ENCODE results near the gene CHRM5.

CHRM5 gene

DNA sequence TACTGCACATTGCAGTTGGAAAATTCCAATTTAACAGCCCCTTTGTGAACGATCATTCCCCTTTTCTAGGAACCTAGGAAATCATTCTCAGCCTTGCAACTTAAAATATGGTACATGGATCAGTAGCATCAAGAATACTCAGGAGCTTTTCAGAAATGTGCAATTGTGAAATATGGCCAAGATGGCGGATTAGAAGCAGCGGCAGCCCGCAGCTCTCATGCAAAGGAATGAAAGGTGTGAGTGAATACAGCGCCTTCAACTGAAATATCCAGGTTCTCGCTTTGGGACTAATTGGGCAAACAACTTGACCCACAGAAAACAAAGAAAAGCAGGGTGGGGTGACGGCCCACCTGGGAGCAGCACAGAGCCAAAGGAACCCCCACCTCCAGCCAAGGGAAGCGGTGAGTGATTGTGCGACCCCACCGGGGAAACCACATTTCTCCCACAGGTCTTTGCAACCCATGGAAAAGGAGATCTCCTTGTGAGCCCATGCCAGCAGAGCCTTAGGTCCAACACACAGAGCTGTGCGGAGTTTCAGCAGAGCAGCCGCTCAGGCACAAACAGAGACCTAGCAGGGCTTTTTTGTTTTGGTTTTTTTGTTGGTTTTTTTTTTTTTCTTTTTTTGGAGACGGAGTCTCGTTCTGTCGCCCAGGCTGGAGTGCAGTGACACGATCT, 78.3 kb downstream of the CHRM5 start:
- TF ChIP-seq, protein P1, sequence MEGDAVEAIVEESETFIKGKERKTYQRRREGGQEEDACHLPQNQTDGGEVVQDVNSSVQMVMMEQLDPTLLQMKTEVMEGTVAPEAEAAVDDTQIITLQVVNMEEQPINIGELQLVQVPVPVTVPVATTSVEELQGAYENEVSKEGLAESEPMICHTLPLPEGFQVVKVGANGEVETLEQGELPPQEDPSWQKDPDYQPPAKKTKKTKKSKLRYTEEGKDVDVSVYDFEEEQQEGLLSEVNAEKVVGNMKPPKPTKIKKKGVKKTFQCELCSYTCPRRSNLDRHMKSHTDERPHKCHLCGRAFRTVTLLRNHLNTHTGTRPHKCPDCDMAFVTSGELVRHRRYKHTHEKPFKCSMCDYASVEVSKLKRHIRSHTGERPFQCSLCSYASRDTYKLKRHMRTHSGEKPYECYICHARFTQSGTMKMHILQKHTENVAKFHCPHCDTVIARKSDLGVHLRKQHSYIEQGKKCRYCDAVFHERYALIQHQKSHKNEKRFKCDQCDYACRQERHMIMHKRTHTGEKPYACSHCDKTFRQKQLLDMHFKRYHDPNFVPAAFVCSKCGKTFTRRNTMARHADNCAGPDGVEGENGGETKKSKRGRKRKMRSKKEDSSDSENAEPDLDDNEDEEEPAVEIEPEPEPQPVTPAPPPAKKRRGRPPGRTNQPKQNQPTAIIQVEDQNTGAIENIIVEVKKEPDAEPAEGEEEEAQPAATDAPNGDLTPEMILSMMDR (IDR thresholded peaks at IDR 0.05): no peak

DNA sequence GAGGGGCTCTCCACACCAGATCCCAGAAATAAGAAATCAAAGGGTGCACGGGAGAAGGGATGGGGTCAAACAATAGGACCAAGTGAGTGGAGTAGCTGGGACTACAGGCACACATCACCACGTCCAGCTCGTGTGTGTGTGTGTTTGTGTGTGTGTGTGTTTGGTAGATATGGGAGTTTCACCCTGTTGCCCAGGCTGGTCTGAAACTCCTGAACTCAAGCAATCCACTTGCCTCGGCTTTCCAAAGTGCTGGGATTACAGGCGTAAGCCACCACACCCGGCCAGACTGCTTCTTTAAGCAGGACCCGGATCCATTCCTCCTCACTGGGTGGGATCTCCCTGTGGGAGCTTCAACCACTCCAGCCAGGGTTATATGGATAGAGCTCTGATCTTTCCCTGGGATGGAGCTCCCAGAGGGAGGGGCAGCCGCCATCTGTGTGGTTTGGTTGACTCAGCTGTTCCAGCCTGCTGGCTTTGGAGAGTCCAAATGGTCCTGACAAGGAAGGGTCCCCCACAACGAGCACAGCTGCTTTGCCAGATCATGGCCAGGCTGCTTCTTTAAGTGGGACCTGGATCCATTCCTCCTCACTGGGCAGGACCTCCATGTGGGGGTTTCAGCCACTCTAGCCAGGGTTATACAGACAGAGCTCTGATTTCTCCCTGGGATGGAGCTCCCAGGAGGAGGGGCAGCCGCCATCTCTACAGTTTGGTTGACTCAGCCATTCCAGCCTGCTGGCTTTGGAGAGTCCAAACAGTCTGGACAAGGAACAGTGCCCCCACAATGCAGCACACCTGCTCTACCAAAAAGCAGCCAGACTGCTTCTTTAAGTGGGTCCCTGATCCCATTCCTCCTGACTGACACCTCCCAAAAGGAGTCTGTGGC, 79.8 kb downstream of the CHRM5 start:
- TF ChIP-seq, protein P1 (IDR thresholded peaks at IDR 0.05): no peak

DNA sequence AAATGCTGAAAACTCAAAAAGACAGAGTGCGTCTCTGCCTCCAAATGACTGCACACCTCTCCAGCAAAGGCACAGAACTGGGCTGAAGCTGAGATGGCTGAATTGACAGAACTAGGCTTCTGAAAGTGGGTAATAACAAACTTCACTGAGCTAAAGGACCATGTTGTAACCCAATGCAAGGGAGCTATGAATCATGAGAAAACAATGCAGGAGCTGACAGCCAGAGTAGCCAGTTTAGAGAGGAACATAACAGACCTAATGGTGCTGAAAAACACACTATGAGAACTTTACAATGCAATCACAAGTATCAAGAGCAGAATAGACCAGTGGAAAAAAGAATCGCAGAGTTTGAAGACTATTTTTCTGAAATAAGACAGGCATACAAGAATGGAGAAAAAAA, 80.8 kb downstream of the CHRM5 start:
- TF ChIP-seq, protein P1 (IDR thresholded peaks at IDR 0.05): no peak

DNA sequence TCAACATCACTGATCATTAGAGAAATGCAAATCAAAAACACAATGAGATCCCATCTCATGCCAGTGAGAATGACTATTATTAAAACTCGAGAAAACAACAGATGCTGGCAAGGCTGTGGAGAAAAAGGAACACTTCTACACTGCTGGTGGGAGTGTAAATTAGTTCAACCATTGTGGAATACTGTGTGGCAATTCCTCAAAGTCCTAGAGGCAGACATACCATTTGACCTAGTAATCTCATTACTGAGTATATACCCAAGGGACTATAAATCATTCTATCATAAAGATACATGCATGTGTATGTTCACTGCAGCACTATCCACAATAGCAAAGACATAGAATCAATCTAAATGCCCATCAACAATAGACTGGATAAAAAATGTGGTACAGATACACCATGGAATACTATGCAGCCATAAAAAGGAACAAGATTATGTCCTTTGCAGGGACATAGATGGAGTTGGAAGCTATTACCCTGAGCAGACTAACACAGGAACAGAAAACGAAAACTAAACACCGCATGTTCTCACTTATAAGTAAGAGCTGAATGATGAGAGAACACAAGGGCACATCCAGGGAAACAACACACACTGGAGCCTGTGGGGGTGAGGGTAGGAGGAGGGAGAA, 85.9 kb downstream of the CHRM5 start:
- TF ChIP-seq, protein P1 (IDR thresholded peaks at IDR 0.05): no peak

DNA sequence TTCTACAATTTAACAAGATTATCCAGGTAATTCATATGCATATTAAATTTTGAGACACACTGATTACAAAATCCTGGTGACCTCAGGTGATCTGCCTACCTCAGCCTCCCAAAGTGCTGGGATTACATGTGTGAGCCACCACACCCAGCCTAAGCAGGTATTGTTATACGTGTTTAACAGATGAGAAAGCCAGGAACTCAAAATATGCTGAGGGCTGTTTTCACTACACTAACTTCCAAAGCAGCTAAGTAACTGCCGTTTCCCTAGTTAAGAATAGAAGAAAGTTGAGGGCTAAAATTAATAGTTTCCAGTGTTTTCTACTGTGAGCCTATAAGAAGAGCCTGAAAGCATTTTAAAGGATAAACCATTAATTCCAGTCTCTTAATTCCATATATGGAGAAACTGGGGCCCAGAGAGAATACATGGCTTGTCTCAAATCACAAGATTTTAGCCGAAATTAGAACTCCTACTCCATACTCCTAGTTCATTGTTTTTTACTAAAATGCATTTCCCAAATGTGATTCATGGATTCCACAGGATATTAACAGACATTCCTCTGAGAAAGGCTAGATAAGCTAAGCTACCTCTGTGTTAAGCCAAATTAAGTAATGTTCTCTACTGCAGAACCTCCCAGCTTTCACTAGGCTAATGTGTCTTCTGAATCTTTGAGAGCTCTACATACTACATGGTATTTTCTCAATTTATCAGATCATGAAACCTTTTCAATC, 87.7 kb downstream of the CHRM5 start:
- TF ChIP-seq, protein P1 (IDR thresholded peaks at IDR 0.05): no peak

DNA sequence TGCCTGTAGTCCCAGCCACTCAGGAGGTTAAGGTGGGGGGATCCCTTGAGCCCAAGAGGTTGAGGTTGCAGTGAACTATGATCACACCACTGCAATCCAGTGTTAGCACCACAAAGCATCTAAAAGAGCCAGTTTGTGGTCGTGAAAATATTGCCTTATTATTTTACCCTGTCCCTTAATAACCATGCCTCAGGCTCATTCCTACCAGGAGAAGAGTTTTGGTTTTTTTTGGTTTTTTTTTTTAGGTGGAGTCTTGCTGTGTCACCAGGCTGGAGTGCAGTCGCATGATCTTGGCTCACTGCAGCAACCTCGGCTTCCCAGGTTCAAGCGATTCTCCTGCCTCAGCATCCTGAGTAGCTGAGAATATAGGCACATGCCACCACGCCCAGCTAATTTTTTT, 88.6 kb downstream of the CHRM5 start:
- TF ChIP-seq, protein P1 (IDR thresholded peaks at IDR 0.05): no peak

DNA sequence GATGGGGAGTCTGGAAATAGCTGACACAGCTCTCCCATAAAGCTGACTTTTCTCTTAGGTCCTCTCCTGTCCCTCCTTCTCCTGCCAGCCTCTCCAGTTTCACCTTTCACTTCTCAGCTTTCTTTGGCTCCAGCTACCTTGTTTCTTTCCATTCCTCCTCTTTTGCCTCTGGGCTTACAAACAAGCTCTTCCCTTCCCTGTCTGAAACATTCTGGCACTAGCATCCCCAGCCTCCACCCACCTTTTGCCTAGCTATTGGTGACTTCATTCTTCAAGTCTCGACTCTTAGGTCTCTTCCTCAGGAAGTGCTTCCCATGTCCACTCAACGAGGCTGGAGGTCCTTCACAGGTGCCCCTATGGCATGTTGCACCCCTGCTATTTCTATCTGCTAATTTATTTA, 91.2 kb downstream of the CHRM5 start:
- TF ChIP-seq, protein P1 (IDR thresholded peaks at IDR 0.05): no peak

All from LNCAP (cell line).